Transverse colon (tissue), 4 donors: ENCODE measurements around the gene KAZN. TPM values are rescaled to one million over a fixed set of nuclear protein-coding genes. Genes with fewer than 3 reads are reported as not detected.
"Not testable (repeated sequence)": the region's sequence is repeated elsewhere in the genome, so short reads cannot be mapped to it uniquely, and the experiment has no call there.

Source experiments
- DNase-seq: peaks from one replicate; pipeline ENCODE4 v3.0.0-alpha.2; 2019
- H3K27ac ChIP-seq, 4 donors: fragments of 200-600 bp; sonication (generic); 2 replicates each; pipeline ENCODE4 v1.5.1; 2016 to 2018; ENCODE audit warnings: inconsistent platforms in 4 of 4
- H3K27me3 ChIP-seq: fragments of 200-600 bp; sonication (generic); 2 replicates; pipeline ENCODE4 v1.5.1; 2017; ENCODE audit warnings: inconsistent platforms
- H3K36me3 ChIP-seq, 4 donors: fragments of 200-600 bp; sonication (generic); 2 replicates each; pipeline ENCODE4 v1.5.1; 2017 to 2019; ENCODE audit warnings: inconsistent platforms in 4 of 4
- H3K4me1 ChIP-seq, 4 donors: fragments of 200-600 bp; sonication (generic); 2 replicates each; pipeline ENCODE4 v1.5.1; 2017 to 2020; ENCODE audit warnings: inconsistent platforms in 4 of 4
- H3K4me3 ChIP-seq, 4 donors: fragments of 200-600 bp; sonication (generic); 1 replicate in 1 of 4; 2 replicates in 3 of 4; pipeline versions ENCODE4 v1.5.1 to v1.6.1; 2017 to 2019; ENCODE audit warnings: inconsistent platforms in 4 of 4
- H3K9me3 ChIP-seq, 2 donors: fragments of 200-600 bp; sonication (generic); 2 replicates each; pipeline ENCODE4 v1.5.1; 2017 to 2019; ENCODE audit warnings: inconsistent platforms in 2 of 2
- EP300 ChIP-seq: sonication (generic); formaldehyde crosslinking; IDR thresholded peaks from one replicate; pipeline ENCODE4 v1.6.1; 2017; ENCODE audit warnings: antibody characterized with exemption, low read depth
- POLR2A ChIP-seq: fragments of 450-650 bp; IDR thresholded peaks from one replicate; pipeline ENCODE4 v1.6.1; 2016; ENCODE audit warnings: antibody characterized with exemption, mild to moderate bottlenecking, moderate library complexity
- POLR2AphosphoS5 ChIP-seq, 3 donors: sonication (generic); formaldehyde crosslinking; IDR thresholded peaks; one replicate each; pipeline ENCODE4 v1.6.1; 2016; ENCODE audit warnings: antibody characterized with exemption in 3 of 3
- WGBS, 2 donors: methylation state at CpG; one replicate each; pipeline ENCODE4 v1.1.5; 2018; ENCODE audit warnings: low coverage in 1 of 2; 5-methylcytosine and 5-hydroxymethylcytosine counted together
- in situ Hi-C, 4 donors: fragments of 200-750 bp; cut with MboI; loops; one replicate each; pipeline versions ENCODE4 v1.15.0 to v1.15.1; 2017; ENCODE audit warnings: low sequenced_read_pairs in 3 of 4, low pct_ligation_motif_present in 1 of 4, low pct_unique_long_range_greater_than_20kb in 1 of 4
- intact Hi-C: fragments of 100-400 bp; cut with DNase I; formaldehyde crosslinking; loops from one replicate; pipeline ENCODE4 v1.15.1; 2023; ENCODE audit warnings: low total_unique reads
- total RNA-seq, 4 donors: library from RNA; depleted of rRNA; stranded (reverse); fragments of >200 nt; gene quantifications; one replicate each; pipeline ENCODE4 v1.1.0, GENCODE V29; 2016
- TF ChIP-seq, protein P1 (sequence below), 5 experiments: fragments of 200-600 bp in 3 of 5; fragments of 450-650 bp in 2 of 5; sonication (generic) in 3 of 5; IDR thresholded peaks; 1 replicate in 2 of 5; 2 replicates in 3 of 5; pipeline ENCODE4 v1.5.1; 2016 to 2017; ENCODE audit warnings: antibody characterized with exemption in 5 of 5, inconsistent platforms in 3 of 5, mild to moderate bottlenecking in 2 of 5, moderate library complexity in 1 of 5

The KAZN gene
- total RNA-seq, 4 donors from 2014 or later, result 12.0 to 17.1 (median 16.2) TPM

DNA sequence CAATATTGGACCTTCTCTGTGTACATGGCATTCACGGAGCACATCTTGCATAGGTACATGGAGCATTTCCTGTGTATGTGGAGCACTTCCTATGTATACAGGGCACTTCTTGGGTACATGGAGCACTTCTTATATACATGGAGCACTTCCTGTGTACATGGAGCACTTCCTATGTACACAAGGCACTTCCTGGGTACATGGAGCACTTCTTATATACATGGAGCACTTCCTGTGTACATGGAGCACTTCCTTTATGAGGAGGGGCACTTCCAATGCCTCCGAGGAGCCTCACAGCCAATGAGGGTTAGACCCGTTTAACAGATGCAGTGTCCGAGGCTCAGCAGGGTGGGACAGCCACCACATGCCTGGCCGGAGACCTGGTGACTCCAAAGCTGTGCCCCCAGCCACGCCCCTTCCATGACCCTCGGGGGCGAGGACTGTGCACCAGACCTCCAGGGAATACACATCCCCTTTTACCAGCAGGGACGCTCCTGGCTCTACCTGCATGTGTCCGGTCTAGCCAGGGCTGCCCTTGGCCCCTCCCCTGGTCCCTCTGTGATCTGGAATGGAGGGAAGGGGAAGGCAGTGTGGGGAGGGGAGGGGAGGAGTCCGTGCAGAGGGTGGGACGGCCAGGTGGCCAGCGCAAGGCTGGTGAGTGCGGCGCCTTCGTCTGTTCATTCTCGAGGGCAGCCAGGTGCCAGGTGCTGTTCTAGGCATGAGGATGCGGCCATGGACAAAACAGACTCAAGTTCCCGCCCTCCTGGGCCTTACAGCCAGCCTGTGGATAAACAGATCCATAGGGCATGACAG, 360.0 kb downstream of the KAZN start:
- in situ Hi-C loops, result no loop called here

DNA sequence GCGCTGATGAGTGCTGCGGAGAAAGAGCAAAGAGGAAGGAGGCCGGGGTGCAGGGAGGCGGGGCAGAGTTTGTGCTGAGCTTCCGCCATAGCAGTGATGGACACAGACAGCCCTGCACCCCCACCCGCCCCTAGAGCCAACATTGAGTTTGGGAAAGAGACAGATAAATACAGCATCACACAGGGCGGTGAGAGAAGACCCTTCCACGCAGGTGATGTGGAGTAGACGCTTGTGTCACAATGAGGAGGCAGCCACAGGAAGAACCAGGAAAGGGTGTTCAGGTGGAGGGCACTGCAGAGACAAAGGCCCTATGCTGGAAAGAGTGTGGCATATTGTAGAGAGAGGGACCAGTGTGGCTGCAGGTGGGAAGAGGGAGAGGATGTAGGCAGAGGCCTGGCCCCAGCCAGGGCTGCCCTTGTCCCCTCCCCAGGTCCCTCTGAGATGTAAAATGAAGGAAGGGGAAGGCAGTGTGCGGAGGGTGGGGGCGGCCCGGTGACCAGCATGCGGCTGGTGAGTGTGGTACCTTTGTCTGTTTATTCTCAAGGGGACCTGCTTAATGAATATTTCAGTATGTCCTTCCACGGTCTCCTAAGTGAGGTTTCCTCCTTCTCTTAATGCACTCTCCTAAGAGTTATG, 360.7 kb downstream of the KAZN start:
- intact Hi-C loops, result no loop called here
- no peak for DNase-seq
- WGBS, 2 donors, result 77 to 91% methylated on average over 7 to 14 of the region's 14 CpGs
- in situ Hi-C loops, result no loop called here
- no peak for TF ChIP-seq POLR2AphosphoS5 (IDR thresholded peaks at IDR 0.05)
- Histone ChIP-seq H3K27ac (no peak overlapping the region), H3K27me3 (no peaks in the 10 kb centered on the region), H3K4me3 (no peak overlapping the region), H3K36me3 (no peaks in the 10 kb centered on the region), H3K4me1 (no peaks in the 10 kb centered on the region), H3K9me3 (no peaks in the 10 kb centered on the region)

More for the DNA sequence above, 360.0 kb downstream of the KAZN start:
- no peaks in the 10 kb centered on the region for H3K9me3 ChIP-seq
- WGBS, 2 donors, result 80% methylated on average over 19 of the region's 19 CpGs; no CpG with 5 or more reads in 1 of the 2 donors
- H3K4me3 ChIP-seq, result no peak overlapping the region
- DNase-seq, result no peak
- no peaks in the 10 kb centered on the region for H3K4me1 ChIP-seq
- H3K27ac ChIP-seq, result no peak overlapping the region
- H3K36me3 ChIP-seq, result no peaks in the 10 kb centered on the region
- intact Hi-C loops, result no loop called here
- TF ChIP-seq EP300, result no peak
- TF ChIP-seq POLR2AphosphoS5 (IDR thresholded peaks at IDR 0.05), result no peak
- TF ChIP-seq, protein P1, sequence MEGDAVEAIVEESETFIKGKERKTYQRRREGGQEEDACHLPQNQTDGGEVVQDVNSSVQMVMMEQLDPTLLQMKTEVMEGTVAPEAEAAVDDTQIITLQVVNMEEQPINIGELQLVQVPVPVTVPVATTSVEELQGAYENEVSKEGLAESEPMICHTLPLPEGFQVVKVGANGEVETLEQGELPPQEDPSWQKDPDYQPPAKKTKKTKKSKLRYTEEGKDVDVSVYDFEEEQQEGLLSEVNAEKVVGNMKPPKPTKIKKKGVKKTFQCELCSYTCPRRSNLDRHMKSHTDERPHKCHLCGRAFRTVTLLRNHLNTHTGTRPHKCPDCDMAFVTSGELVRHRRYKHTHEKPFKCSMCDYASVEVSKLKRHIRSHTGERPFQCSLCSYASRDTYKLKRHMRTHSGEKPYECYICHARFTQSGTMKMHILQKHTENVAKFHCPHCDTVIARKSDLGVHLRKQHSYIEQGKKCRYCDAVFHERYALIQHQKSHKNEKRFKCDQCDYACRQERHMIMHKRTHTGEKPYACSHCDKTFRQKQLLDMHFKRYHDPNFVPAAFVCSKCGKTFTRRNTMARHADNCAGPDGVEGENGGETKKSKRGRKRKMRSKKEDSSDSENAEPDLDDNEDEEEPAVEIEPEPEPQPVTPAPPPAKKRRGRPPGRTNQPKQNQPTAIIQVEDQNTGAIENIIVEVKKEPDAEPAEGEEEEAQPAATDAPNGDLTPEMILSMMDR (IDR thresholded peaks at IDR 0.05), result no peak
- TF ChIP-seq POLR2A, result no peak
- no peaks in the 10 kb centered on the region for H3K27me3 ChIP-seq

DNA sequence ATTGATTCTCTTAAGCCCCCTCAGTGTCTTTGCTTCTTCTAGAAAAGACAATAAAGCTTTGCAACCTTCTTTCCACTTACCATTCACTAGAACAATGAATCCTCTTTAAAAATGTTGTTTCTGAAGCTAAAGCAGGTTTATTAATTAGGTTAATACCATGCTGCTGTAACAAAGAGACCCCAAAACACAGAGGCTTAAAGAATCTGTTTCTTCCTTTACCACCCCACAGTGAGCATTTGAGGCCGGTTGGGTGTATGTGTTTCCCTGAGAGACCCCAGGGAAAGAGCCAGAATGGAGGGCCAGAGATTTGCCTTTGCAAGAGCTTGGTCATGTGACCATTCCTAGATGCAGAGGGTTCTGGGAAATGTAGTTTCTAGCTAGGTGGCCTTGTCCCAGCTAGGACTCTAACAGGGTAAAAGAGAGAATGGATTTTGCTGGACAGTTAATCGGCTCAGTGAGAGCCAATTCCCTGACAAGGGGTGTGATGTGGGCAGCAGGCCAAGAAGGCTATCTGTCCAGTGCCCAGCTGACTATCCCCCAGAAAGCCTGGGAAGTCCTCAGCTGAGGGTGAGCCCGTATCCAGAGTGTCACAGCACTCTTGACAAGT, 363.3 kb downstream of the KAZN start:
- H3K36me3 ChIP-seq, result no peaks in the 10 kb centered on the region
- DNase-seq, result no peak
- TF ChIP-seq POLR2A (no peak), POLR2AphosphoS5 (IDR thresholded peaks at IDR 0.05) (no peak), EP300 (no peak)
- TF ChIP-seq, protein P1 (IDR thresholded peaks at IDR 0.05), result no peak
- H3K9me3 ChIP-seq, result no peaks in the 10 kb centered on the region
- no peaks in the 10 kb centered on the region for H3K4me1 ChIP-seq
- H3K4me3 ChIP-seq, result no peak overlapping the region
- H3K27me3 ChIP-seq, result no peaks in the 10 kb centered on the region
- no peak overlapping the region for H3K27ac ChIP-seq
- WGBS, 2 donors, result 50 to 94% methylated on average over 1 to 3 of the region's 3 CpGs
- in situ Hi-C loops, result no loop called here
- intact Hi-C loops, result no loop called here

DNA sequence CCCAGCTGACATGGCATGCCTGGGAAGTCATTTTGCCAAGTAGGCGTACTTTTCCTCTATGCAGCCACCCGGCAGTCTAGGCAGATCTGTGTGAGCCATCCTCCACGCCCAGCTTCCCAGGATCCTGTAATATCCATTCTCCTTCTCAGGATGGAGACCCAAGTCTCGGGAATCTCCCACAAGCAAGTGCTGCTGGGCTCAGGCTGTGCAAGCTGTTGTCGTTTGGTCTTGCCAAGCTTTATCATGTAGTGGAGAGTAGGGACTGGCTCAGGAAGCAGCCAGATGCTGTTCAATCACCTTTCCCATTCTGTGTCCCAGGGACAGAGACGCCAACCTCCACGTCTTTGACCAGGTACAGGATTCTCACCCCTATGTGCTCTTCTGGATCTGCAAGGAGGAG, 363.9 kb downstream of the KAZN start:
- no peaks in the 10 kb centered on the region for H3K36me3 ChIP-seq
- 73 to 99% methylated on average over 4 to 7 of the region's 7 CpGs for WGBS, 2 donors
- in situ Hi-C loops (no loop called here), intact Hi-C loops (no loop called here)
- no peaks in the 10 kb centered on the region for H3K27me3 ChIP-seq
- H3K4me3 ChIP-seq, result no peak overlapping the region
- DNase-seq, result no peak
- H3K9me3 ChIP-seq, result no peaks in the 10 kb centered on the region
- H3K27ac ChIP-seq, result no peak overlapping the region
- no peaks in the 10 kb centered on the region for H3K4me1 ChIP-seq
- TF ChIP-seq POLR2A, result no peak
- no peak for TF ChIP-seq POLR2AphosphoS5 (IDR thresholded peaks at IDR 0.05)
- TF ChIP-seq, protein P1 (IDR thresholded peaks at IDR 0.05), result no peak
- TF ChIP-seq EP300, result no peak

DNA sequence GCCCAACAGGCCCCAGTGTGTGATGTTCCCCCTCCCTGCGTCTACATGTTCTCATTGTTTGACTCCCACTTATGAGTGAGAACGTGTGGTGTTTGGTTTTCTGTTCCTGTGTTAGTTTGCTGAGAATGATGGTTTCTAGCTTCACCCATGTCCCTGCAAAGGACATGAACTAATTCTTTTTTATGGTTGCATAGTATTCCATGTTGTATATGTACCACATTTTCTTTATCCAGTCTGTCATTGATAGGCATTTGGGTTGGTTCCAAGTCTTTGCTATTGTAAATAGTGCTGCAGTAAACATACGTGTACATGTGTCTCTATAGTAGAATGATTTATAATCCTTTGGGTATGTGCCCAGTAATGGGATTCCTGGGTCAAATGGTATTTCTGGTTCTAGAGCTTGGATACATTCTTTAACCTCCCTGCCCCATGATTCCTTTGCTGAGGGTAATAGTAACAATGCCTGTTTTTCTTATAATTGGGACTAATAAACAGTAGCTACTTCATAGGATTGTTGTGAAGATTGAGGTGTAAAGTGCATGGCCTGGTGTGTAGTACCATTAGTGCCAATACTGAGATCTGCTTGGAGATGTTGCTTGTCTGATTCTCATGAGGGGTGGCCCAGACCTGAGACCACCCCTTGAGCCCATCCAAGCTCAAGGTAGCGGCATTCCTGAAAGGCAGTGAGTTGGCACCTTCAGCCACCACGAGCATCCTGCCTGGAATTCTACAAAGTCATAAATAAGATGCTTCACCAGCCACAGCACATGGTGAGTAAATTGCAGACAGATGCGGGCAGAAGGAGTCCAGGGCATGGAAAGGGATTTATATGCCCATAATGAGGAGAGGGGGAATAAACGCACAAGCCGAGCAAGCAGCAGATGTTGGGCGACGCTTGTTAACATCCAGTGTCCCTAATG, 365.6 kb downstream of the KAZN start:
- in situ Hi-C loops, DNase-seq, H3K4me1 ChIP-seq: not testable (repeated sequence)

More for the DNA sequence above, 365.6 kb downstream of the KAZN start:
- intact Hi-C loops, H3K27ac ChIP-seq, H3K27me3 ChIP-seq, H3K36me3 ChIP-seq, H3K9me3 ChIP-seq, H3K4me3 ChIP-seq: not testable (repeated sequence)
- 74 to 85% methylated on average over 3 to 10 of the region's 10 CpGs for WGBS, 2 donors
